IMR-90 (cell line): ENCODE results near the gene KIF12. TPM values are rescaled to one million over a fixed set of nuclear protein-coding genes. Genes with fewer than 3 reads are reported as not detected.

ENCODE experiments used
- ATAC-seq: fragments of 200-7000 bp; cut with Tn5 transposase; 2 replicates; pipeline ENCODE4 v1.9.1; 2020; ENCODE audit warnings: low read depth, mild to moderate bottlenecking, moderate library complexity
- BruUV-seq: library from RNA; stranded (reverse); fragments of 400-500 nt; replicated peaks from 2 replicates; lab custom pipeline; 2021; lab: Mats Ljungman, UMichigan
- CTCF ChIA-PET: fragments of 300-600 bp; formaldehyde crosslinking; extraction: SDS; loops from one replicate; lab custom pipeline; 2021; ENCODE audit warnings: antibody characterized with exemption; lab: Yijun Ruan, JAX
- POLR2A ChIA-PET: fragments of 300-600 bp; sonication (Branson Sonifier 250); formaldehyde crosslinking; loops from one replicate; lab custom pipeline; 2022; ENCODE audit warnings: antibody characterized with exemption; ENCODE audit not compliant: unreplicated experiment; lab: Charles Lee
- DNase-seq: peaks from one replicate; pipeline ENCODE4 v3.0.0; 2013
- H2AFZ ChIP-seq: replicated peaks from 2 replicates; pipeline ENCODE3; 2013; ENCODE audit warnings: low read length, mild to moderate bottlenecking; ENCODE audit not compliant: poor library complexity
- H2AK5ac ChIP-seq: 2 replicates; pipeline ENCODE4 v1.6.1; 2013; ENCODE audit warnings: low read depth, low read length, inconsistent platforms
- H2AK9ac ChIP-seq: replicated peaks from 2 replicates; pipeline ENCODE3; 2013; ENCODE audit warnings: mild to moderate bottlenecking, low read depth, low read length, moderate library complexity; ENCODE audit not compliant: poor library complexity
- H2BK120ac ChIP-seq: 2 replicates; pipeline ENCODE4 v1.6.1; 2013; ENCODE audit warnings: low read depth, low read length, inconsistent platforms
- H2BK15ac ChIP-seq: 3 replicates; pipeline ENCODE4 v1.6.1; 2013; ENCODE audit warnings: low read depth, low read length, inconsistent platforms
- H2BK20ac ChIP-seq: 2 replicates; pipeline ENCODE4 v1.6.1; 2013; ENCODE audit warnings: low read depth, mild to moderate bottlenecking, inconsistent platforms, low read length, moderate library complexity
- H2BK5ac ChIP-seq: 2 replicates; pipeline ENCODE4 v1.6.1; 2013; ENCODE audit warnings: mild to moderate bottlenecking, low read depth, low read length, inconsistent platforms; ENCODE audit not compliant: poor library complexity, severe bottlenecking
- H3K14ac ChIP-seq: replicated peaks from 2 replicates; pipeline ENCODE4 v1.6.1; 2013; ENCODE audit warnings: low read depth, low read length, inconsistent platforms
- H3K18ac ChIP-seq: 2 replicates; pipeline ENCODE4 v1.6.1; 2013; ENCODE audit warnings: low read depth, low read length, control low read depth
- H3K23ac ChIP-seq: 2 replicates; pipeline ENCODE4 v1.6.1; 2013; ENCODE audit warnings: low read depth, low read length, inconsistent platforms
- H3K27ac ChIP-seq: 2 replicates; pipeline ENCODE4 v1.5.1; 2013; ENCODE audit warnings: mild to moderate bottlenecking, control low read depth, low read length; ENCODE audit not compliant: insufficient read depth
- H3K27me3 ChIP-seq: 2 replicates; pipeline ENCODE4 v1.6.1; 2013; ENCODE audit warnings: low read length; ENCODE audit not compliant: control insufficient read depth, insufficient read depth
- H3K36me3 ChIP-seq: 2 replicates; pipeline ENCODE4 v1.6.1; 2013; ENCODE audit warnings: low read length, mixed read lengths; ENCODE audit not compliant: control insufficient read depth, insufficient read depth
- H3K4ac ChIP-seq: 2 replicates; pipeline ENCODE4 v1.6.1; 2013; ENCODE audit warnings: low read depth, low read length, inconsistent platforms
- H3K4me1 ChIP-seq: 2 replicates; pipeline ENCODE4 v1.6.1; 2013; ENCODE audit warnings: low read length, mixed read lengths; ENCODE audit not compliant: control insufficient read depth, insufficient read depth
- H3K4me2 ChIP-seq: 2 replicates; pipeline ENCODE4 v1.6.1; 2013; ENCODE audit warnings: low read depth, mild to moderate bottlenecking, control low read depth, low read length, moderate library complexity
- H3K4me3 ChIP-seq: 2 replicates; pipeline ENCODE4 v1.5.1; 2013; ENCODE audit warnings: low read depth, mild to moderate bottlenecking, control low read depth, low read length, moderate library complexity; ENCODE audit not compliant: insufficient read depth
- H3K56ac ChIP-seq: 2 replicates; pipeline ENCODE4 v1.6.1; 2013; ENCODE audit warnings: low read length, inconsistent platforms; ENCODE audit not compliant: insufficient read depth; ENCODE audit errors: extremely low read depth
- H3K79me1 ChIP-seq, 2 experiments: 2 replicates each; pipeline ENCODE4 v1.6.1; 2013; ENCODE audit warnings: low read length in 2 of 2, inconsistent platforms in 1 of 2, low read depth in 1 of 2
- H3K9ac ChIP-seq: 2 replicates; pipeline ENCODE4 v1.6.1; 2013; ENCODE audit warnings: low read depth, low read length, control low read depth
- H3K9me1 ChIP-seq: 2 replicates; pipeline ENCODE4 v1.6.1; 2013; ENCODE audit warnings: low read length, inconsistent platforms; ENCODE audit not compliant: insufficient read depth
- H3K9me3 ChIP-seq: 2 replicates; pipeline ENCODE4 v1.6.1; 2013; ENCODE audit warnings: low read length; ENCODE audit not compliant: control insufficient read depth, insufficient read depth
- H4K20me1 ChIP-seq: 2 replicates; pipeline ENCODE4 v1.6.1; 2013; ENCODE audit warnings: low read length, inconsistent platforms; ENCODE audit not compliant: insufficient read depth
- H4K5ac ChIP-seq: 2 replicates; pipeline ENCODE4 v1.6.1; 2013; ENCODE audit warnings: mild to moderate bottlenecking, low read depth, low read length, control low read depth
- H4K8ac ChIP-seq, 2 experiments: 2 replicates each; pipeline ENCODE4 v1.6.1; 2013; ENCODE audit warnings: low read depth in 2 of 2, low read length in 2 of 2, control low read depth in 1 of 2, inconsistent platforms in 1 of 2
- H4K91ac ChIP-seq: 2 replicates; pipeline ENCODE4 v1.6.1; 2013; ENCODE audit warnings: low read depth, low read length, inconsistent platforms; ENCODE audit not compliant: insufficient read depth
- CHD1 ChIP-seq: IDR thresholded peaks from 2 replicates; pipeline ENCODE4 v1.6.1; 2012; ENCODE audit warnings: low read depth, low read length, improper control_type of control experiment
- MXI1 ChIP-seq: IDR thresholded peaks from 2 replicates; pipeline ENCODE4 v1.6.1; 2012; ENCODE audit warnings: low read depth, mild to moderate bottlenecking, low read length, moderate library complexity, borderline replicate concordance
- RCOR1 ChIP-seq: IDR thresholded peaks from 2 replicates; pipeline ENCODE4 v1.6.1; 2012; ENCODE audit warnings: mild to moderate bottlenecking, low read length, improper control_type of control experiment; ENCODE audit not compliant: insufficient replicate concordance
- WGBS, 2 experiments: methylation state at CpG; one replicate each; pipeline versions ENCODE4 v1.1.5 to v1.1.7; 2013; ENCODE audit warnings: missing lambda C conversion rate in 2 of 2; ENCODE audit not compliant: insufficient read length in 1 of 2; ENCODE audit errors: extremely low coverage in 2 of 2; 5-methylcytosine and 5-hydroxymethylcytosine counted together
- dilution Hi-C: fragments of 300-500 bp; cut with HindIII; formaldehyde crosslinking; loops from one replicate; pipeline ENCODE4 v1.14.3; 2018; ENCODE audit warnings: low sequenced_read_pairs; ENCODE audit not compliant: unreplicated experiment
- in situ Hi-C: fragments of 300-500 bp; cut with MboI; formaldehyde crosslinking; loops from 3 replicates; pipeline ENCODE4 v1.14.3; 2019; ENCODE audit warnings: low sequenced_read_pairs, inconsistent platforms, mixed read lengths
- intact Hi-C: fragments of 100-400 bp; cut with micrococcal nuclease; formaldehyde crosslinking; loops from 2 replicates; pipeline ENCODE4 v1.10.0; 2022
- polyA plus RNA-seq, 3 experiments: library from polyadenylated mRNA; depleted of rRNA; stranded (reverse); fragments of >200 nt; gene quantifications; 2 replicates each; pipeline ENCODE4 v1.2.3, GENCODE V29; 2012; ENCODE audit warnings: low replicate concordance in 1 of 3
- total RNA-seq: library from RNA; depleted of rRNA; stranded (reverse); fragments of >200 nt; gene quantifications from 2 replicates; pipeline ENCODE4 v1.2.3, GENCODE V29; 2012
- TF ChIP-seq, protein P1 (sequence below): fragments of 150-350 bp; IDR thresholded peaks from 2 replicates; pipeline ENCODE4 v1.6.1; 2016; ENCODE audit warnings: low read depth, mild to moderate bottlenecking, low read length, moderate library complexity, borderline replicate concordance

KIF12 gene
- total and polyA plus RNA-seq, 2 of the 4 experiments (the other 2 are of a cell fraction): not detected

DNA sequence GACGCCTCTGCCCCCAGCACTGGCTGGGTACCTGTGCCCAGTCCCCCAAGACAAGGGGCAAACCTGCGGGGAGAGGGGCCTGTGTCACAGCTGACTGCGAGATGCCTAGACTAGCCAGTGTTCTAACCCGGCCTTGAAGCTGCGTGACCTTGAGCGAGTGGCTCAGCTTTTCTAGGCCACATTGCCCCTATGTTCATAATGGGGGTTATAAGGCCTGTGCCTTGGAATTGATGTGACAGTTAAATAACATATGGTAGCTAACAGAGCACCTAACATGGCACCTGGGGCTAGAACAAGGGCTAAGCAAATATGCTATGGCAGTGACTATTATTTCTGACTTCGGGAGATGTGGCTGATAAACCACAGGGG lies 33.4 kb upstream of the KIF12 start:
- Histone ChIP-seq H3K4ac (no peak overlapping the region), H3K18ac (no peak overlapping the region), H3K4me3 (no peak overlapping the region), H3K9ac (no peak overlapping the region), H2AK9ac (no peak overlapping the region), H3K36me3 (no peaks in the 10 kb centered on the region), H4K20me1 (no peaks in the 10 kb centered on the region), H3K4me2 (no peak overlapping the region), H3K4me1 (no peaks in the 10 kb centered on the region), H3K27me3 (peaks cover 75% of the 10 kb centered on the region), H4K91ac (no peak overlapping the region), H3K27ac (no peak overlapping the region), H2AFZ (no peak overlapping the region), H3K79me1 (no peaks in the 10 kb centered on the region), H2BK15ac (no peak overlapping the region), H3K14ac (no peak overlapping the region), H3K56ac (no peak overlapping the region), H2BK5ac (no peak overlapping the region), H3K9me3 (peaks cover 14% of the 10 kb centered on the region), H4K8ac (no peak overlapping the region), H3K9me1 (no peaks in the 10 kb centered on the region), H3K23ac (no peak overlapping the region), H4K5ac (no peak overlapping the region), H2BK20ac (no peak overlapping the region), H2AK5ac (no peak overlapping the region), H2BK120ac (no peak overlapping the region)
- no TSS peak for BruUV-seq
- ChIA-PET POLR2A (no interaction called here), CTCF (no interaction called here)
- WGBS, 2 experiments: 83% methylated on average over 1 of the region's 7 CpGs; no CpG with 5 or more reads in 1 of the 2 experiments
- ATAC-seq (no peak), DNase-seq (no peak)
- in situ Hi-C loops: no loop called here
- TF ChIP-seq RCOR1 (no peak), MXI1 (no peak), CHD1 (no peak)
- TF ChIP-seq, protein P1, sequence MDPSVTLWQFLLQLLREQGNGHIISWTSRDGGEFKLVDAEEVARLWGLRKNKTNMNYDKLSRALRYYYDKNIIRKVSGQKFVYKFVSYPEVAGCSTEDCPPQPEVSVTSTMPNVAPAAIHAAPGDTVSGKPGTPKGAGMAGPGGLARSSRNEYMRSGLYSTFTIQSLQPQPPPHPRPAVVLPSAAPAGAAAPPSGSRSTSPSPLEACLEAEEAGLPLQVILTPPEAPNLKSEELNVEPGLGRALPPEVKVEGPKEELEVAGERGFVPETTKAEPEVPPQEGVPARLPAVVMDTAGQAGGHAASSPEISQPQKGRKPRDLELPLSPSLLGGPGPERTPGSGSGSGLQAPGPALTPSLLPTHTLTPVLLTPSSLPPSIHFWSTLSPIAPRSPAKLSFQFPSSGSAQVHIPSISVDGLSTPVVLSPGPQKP: no peak
- dilution Hi-C loops: no loop called here
- intact Hi-C loops: no loop called here
